ENCODE data around the gene DUSP2. TPM values are rescaled to one million over a fixed set of nuclear protein-coding genes. Genes with fewer than 3 reads are reported as not detected.
A peak's percentile ranks its signal among the peaks of the same experiment; 100 is the strongest.

Gene DUSP2
- total and polyA plus RNA-seq, 10 of the 15 experiments (the other 5 are each of a cell fraction or from before 2014, with no cell fraction given) = 9.7 to 212 (median 57.2) TPM

GRCh38 chr2:96098900-96099590, 46.2 kb downstream of the DUSP2 start (continued):
- TF ChIP-seq BACH1 (IDR thresholded peaks at IDR 0.05; ENCODE audit: borderline replicate concordance) (no peak), CUX1 (IDR thresholded peaks at IDR 0.05; ENCODE audit: insufficient replicate concordance, low read depth, low read length) (no peak), YBX1 (IDR thresholded peaks at IDR 0.05) (no peak), IKZF1 (conservative IDR thresholded peaks at IDR 0.05) (no peak)

GRCh38 chr2:96097951-96098823, 47.1 kb downstream of the DUSP2 start:
- Histone ChIP-seq H3K4me2 (ENCODE audit: control insufficient read depth, insufficient read depth) (no peak overlapping the region), H3K27me3 (replicated peaks in 1 of 2; ENCODE audit: control insufficient read depth in 2 of 2, insufficient read depth in 2 of 2, low read length in 1 of 2) (no peaks in the 10 kb centered on the region), H3K4me1 (ENCODE audit: control insufficient read depth, insufficient read depth, low read length) (no peaks in the 10 kb centered on the region), H3K9me3 (replicated peaks; ENCODE audit: control insufficient read depth, insufficient read depth, low read length) (no peaks in the 10 kb centered on the region), H3K4me3 (no peak overlapping the region), H3K27ac (ENCODE audit: control insufficient read depth, insufficient read depth) (no peak overlapping the region), H3K79me2 (ENCODE audit: control insufficient read depth, insufficient read depth, low read length) (no peaks in the 10 kb centered on the region), H4K20me1 (ENCODE audit: control insufficient read depth, insufficient read depth) (no peaks in the 10 kb centered on the region), H3K9ac (ENCODE audit: control insufficient read depth, insufficient read depth, low read length) (no peak overlapping the region), H3K36me3 (ENCODE audit: control insufficient read depth in 2 of 2, insufficient read depth in 2 of 2, low read length in 1 of 2) (no peaks in the 10 kb centered on the region), H2AFZ (ENCODE audit: control insufficient read depth, low read depth, low read length) (no peak overlapping the region)
- in situ Hi-C loops (cut with MboI) (no loop called here), intact Hi-C loops (cut with micrococcal nuclease; ENCODE audit: unreplicated experiment) (no loop called here)
- FAIRE-seq (no peak), DNase-seq (ENCODE audit: low read depth, low spot score) (no peak), ATAC-seq (peak; percentile 33; the same call in 2 of the 3 replicates)
- ChIA-PET POLR2A (no interaction called here), CTCF (interaction anchor here (1.0 to 1.8 kb wide), 2 partner anchors 41 to 77 kb away, joined by 3 to 5 read pairs; partner anchors contain the start of gene ASTL), SMC1A (ENCODE audit: uncharacterized antibody, unreplicated experiment) (no interaction called here), RAD21 (ENCODE audit: unreplicated experiment) (interaction anchor here (0.9 kb wide), 1 partner anchor 76 kb away, joined by 3 read pairs; no protein-coding TSS in a partner anchor)
- 9% methylated on average over 7 of the region's 7 CpGs for WGBS (ENCODE audit: insufficient coverage, insufficient replicate concordance, low lambda C conversion rate, missing lambda C conversion rate)
- BruUV-seq (replicated peaks) = no TSS peak
- TF ChIP-seq CTCF (IDR thresholded peaks at IDR 0.05 in 2 of 3, conservative IDR thresholded peaks at IDR 0.05 in 1 of 3; ENCODE audit: control insufficient read depth in 2 of 3, extremely low read depth in 1 of 3, insufficient read depth in 1 of 3, low read depth in 3 of 3, low read length in 3 of 3) = peak in 2 of 3 experiments; percentile 5 to 24; a peak in 1 of 6 replicates
- TF ChIP-seq CBX3 (IDR thresholded peaks at IDR 0.05; ENCODE audit: borderline replicate concordance, low read depth) = no peak
- TF ChIP-seq RAD21 (IDR thresholded peaks at IDR 0.05; ENCODE audit: insufficient read depth, low read depth, low read length) = peak; percentile 25; the same call in 1 of the 2 replicates
- TF ChIP-seq NFXL1 (IDR thresholded peaks at IDR 0.05; ENCODE audit: borderline replicate concordance) = no peak
- TF ChIP-seq RELB (IDR thresholded peaks at IDR 0.05; ENCODE audit: low read depth) = no peak

Measured in GM12878 (cell line).